Endothelial cell (in vitro differentiated cells): ENCODE measurements around the gene STIP1. TPM values are rescaled to one million over a fixed set of nuclear protein-coding genes. Genes with fewer than 3 reads are reported as not detected.
A peak's percentile ranks its signal among the peaks of the same experiment; 100 is the strongest.

Source experiments
- DNase-seq: peaks from one replicate; pipeline ENCODE4 v3.0.0; 2021; ENCODE audit warnings: low spot score
- H3K27ac Mint-ChIP-seq: one replicate; pipeline ENCODE4 v1.8.0; 2021; ENCODE audit warnings: mixed read lengths, inconsistent platforms; ENCODE audit not compliant: unreplicated experiment
- H3K27me3 Mint-ChIP-seq: one replicate; pipeline ENCODE4 v1.8.0; 2021; ENCODE audit warnings: mild to moderate bottlenecking, moderate library complexity, mixed read lengths, inconsistent platforms; ENCODE audit not compliant: unreplicated experiment
- H3K36me3 Mint-ChIP-seq: one replicate; pipeline ENCODE4 v1.8.0; 2021; ENCODE audit warnings: mild to moderate bottlenecking, low read depth, mixed read lengths, inconsistent platforms; ENCODE audit not compliant: unreplicated experiment
- H3K4me1 Mint-ChIP-seq: one replicate; pipeline ENCODE4 v1.8.0; 2021; ENCODE audit warnings: mild to moderate bottlenecking, mixed read lengths, inconsistent platforms; ENCODE audit not compliant: unreplicated experiment
- H3K4me3 Mint-ChIP-seq: one replicate; pipeline ENCODE4 v1.8.0; 2021; ENCODE audit warnings: mild to moderate bottlenecking, mixed read lengths, inconsistent platforms; ENCODE audit not compliant: unreplicated experiment
- H3K9me3 Mint-ChIP-seq: one replicate; pipeline ENCODE4 v1.8.0; 2021; ENCODE audit warnings: mixed read lengths, inconsistent platforms; ENCODE audit not compliant: unreplicated experiment
- total RNA-seq: library from RNA; stranded (reverse); fragmentation: NEBNext Ultra II Directional; extraction: Animal tissue kit (Norgen Biotek cat#: 25700); gene quantifications from one replicate; pipeline ENCODE4 v1.2.1, GENCODE V29; 2021; ENCODE audit not compliant: unreplicated experiment
- TF ChIP-seq, protein P1 (sequence below): fragments of 200-600 bp; sonication (generic); IDR thresholded peaks from one replicate; pipeline ENCODE4 v1.5.0; 2021; ENCODE audit warnings: antibody characterized with exemption; ENCODE audit not compliant: unreplicated experiment

STIP1 gene
- total RNA-seq, 1 donor from 2014 or later = 124 TPM

DNA sequence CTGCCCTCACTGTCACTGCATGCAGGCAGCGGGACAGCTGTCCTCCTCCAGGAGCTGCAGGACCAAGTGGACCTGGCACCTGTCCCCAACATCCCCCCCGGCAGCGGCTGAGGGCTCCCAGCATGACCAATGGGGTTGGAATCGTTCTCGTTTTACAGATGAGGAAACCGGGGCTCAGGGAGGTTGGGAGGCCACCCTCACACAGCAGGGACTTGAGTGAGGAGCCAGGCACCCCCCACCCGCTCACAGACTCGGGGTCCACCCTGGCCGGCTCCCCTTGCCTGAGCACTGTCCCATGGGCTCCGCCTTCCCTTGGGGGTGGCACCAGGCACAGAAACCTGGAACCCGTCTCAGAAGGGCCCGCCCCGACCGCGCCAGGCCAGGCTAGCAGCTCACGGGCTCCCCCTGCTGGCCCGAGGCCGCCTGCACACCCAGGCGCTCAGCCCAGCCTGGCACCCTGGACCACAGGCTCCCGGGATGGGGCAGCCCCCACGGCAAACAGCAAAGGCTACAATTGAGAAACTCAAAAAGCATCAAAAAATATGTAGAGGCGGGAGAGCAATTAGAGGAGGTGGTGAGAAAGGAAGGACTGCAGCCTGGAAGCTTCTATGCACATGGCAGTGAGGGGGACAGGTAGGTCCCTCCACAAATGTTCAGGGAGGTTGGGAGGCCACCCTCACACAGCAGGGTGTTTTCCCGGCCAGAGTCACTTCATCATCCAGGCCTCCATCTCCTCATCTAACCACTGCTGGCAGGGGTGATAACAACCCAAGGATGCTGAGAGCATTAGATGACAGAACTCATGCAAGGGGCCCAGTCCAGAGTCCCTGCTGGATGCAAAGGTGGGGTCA is 32.9 kb upstream of the STIP1 start:
- no peaks in the 10 kb centered on the region for H3K9me3 Mint-ChIP-seq
- DNase-seq = peak; percentile 80
- H3K4me3 Mint-ChIP-seq = no peak overlapping the region
- H3K4me1 Mint-ChIP-seq = peaks cover 8% of the 10 kb centered on the region
- H3K27ac Mint-ChIP-seq = no peak overlapping the region
- peaks cover 5% of the 10 kb centered on the region for H3K36me3 Mint-ChIP-seq
- TF ChIP-seq, protein P1, sequence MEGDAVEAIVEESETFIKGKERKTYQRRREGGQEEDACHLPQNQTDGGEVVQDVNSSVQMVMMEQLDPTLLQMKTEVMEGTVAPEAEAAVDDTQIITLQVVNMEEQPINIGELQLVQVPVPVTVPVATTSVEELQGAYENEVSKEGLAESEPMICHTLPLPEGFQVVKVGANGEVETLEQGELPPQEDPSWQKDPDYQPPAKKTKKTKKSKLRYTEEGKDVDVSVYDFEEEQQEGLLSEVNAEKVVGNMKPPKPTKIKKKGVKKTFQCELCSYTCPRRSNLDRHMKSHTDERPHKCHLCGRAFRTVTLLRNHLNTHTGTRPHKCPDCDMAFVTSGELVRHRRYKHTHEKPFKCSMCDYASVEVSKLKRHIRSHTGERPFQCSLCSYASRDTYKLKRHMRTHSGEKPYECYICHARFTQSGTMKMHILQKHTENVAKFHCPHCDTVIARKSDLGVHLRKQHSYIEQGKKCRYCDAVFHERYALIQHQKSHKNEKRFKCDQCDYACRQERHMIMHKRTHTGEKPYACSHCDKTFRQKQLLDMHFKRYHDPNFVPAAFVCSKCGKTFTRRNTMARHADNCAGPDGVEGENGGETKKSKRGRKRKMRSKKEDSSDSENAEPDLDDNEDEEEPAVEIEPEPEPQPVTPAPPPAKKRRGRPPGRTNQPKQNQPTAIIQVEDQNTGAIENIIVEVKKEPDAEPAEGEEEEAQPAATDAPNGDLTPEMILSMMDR = peak; percentile 99
- peaks cover 12% of the 10 kb centered on the region for H3K27me3 Mint-ChIP-seq

DNA sequence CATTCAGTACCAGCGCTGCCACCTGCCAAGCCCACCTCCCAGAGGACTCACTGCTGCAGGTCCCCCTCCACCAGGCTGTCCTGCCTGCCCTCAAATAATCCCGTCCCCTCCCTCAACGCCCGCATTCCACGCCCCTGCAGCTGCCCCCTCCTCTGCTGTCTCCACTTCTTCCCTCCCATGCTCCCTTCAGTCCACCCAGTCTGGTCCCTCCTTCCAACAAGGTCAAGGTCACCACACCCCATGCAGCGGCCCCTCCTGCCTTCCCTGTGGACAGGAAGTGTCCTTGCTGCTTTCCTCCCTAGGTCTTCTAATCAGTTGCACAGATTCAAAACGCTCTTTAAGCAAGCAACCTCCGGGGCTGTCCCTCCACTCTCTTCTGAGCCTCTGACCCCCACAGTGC is 32.2 kb upstream of the STIP1 start:
- peaks cover 13% of the 10 kb centered on the region for H3K27me3 Mint-ChIP-seq
- TF ChIP-seq, protein P1 = no peak
- peak overlapping the region; percentile 48 for H3K4me3 Mint-ChIP-seq
- H3K27ac Mint-ChIP-seq = no peak overlapping the region
- H3K4me1 Mint-ChIP-seq = peaks cover 8% of the 10 kb centered on the region
- no peak for DNase-seq
- no peaks in the 10 kb centered on the region for H3K9me3 Mint-ChIP-seq
- peaks cover 5% of the 10 kb centered on the region for H3K36me3 Mint-ChIP-seq

DNA sequence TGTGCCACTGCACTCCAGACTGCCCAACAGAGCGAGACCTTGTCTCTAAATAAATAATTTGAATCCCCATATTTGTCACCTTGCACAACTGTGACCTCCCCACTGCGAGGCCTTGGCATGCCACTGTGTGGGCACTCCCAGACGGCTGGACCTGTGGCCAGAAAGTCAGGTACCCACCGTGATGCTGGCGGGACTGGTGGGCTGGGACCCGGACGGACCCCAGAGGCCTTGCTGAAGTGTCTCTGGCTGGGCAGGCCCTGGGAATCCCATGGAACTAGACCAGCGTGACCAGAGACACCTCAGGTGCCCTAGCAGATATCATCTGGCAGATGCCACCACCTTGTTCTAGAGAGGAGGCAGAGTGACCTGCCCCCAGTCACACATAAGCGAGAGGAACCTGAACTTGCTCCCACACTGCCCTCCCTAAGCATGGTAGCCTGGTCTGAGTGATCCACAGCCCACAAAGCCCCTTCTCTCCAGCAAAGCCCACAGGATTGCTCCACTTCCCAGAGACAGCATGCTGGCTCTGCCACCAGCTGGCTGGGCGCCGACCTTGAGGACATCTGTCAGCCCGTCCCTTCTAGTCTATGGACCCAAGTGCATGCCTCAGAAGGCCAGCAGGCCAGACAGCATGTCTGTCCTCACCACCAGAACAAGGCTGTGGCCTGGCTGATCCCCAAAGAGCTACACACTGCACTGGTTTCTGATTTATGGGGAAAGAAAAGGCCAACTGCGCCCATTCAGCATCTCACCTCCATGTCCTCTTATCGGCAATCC is 29.5 kb upstream of the STIP1 start:
- Mint-ChIP-seq H3K27ac (no peak overlapping the region), H3K4me3 (no peak overlapping the region), H3K4me1 (peaks cover 8% of the 10 kb centered on the region), H3K27me3 (peaks cover 14% of the 10 kb centered on the region), H3K9me3 (no peaks in the 10 kb centered on the region), H3K36me3 (peaks cover 5% of the 10 kb centered on the region)
- TF ChIP-seq, protein P1 = no peak
- no peak for DNase-seq

DNA sequence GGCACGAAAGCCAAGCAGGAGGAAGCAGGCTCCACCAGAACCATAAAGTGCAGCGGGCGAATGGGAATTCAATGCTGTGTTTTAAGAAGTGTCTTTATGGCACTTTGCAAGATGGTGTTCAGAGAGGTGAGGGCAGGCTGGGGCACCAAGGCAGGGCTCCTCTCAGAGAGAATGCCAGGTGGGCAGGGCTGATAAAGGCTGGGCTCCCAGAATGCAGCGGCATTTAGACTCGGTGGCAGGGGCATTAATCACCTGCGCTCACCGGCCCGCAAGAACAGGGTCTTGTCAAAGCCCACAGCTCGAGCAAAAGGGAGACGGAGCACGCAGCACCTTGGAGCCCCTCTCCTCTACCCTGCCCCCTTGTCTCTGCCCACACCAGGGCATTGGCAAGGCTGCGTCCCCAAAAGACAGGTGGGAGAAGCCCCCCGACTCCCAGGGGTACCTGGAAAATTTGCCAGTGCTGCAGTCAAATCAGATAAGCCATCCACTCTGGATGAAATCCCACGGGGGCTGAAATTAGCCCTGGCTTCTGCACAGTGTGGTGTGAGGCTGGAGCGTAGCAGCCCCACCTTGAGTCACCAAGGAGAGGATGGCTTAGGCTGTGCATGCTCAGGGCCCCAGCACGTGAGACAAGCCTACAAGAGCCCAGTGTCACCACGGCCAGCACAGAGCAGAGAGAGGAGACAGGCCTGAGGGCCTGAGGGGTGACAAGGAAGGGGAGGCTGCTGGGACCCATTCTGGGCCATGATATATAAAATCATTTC is 28.2 kb upstream of the STIP1 start:
- DNase-seq = no peak
- peaks cover 14% of the 10 kb centered on the region for H3K27me3 Mint-ChIP-seq
- H3K4me1 Mint-ChIP-seq = peaks cover 8% of the 10 kb centered on the region
- H3K9me3 Mint-ChIP-seq = no peaks in the 10 kb centered on the region
- peaks cover 5% of the 10 kb centered on the region for H3K36me3 Mint-ChIP-seq
- no peak overlapping the region for H3K27ac Mint-ChIP-seq
- no peak overlapping the region for H3K4me3 Mint-ChIP-seq
- TF ChIP-seq, protein P1 = no peak
